Measurements from ENCODE around the gene TRIM71. TPM values are rescaled to one million over a fixed set of nuclear protein-coding genes. Genes with fewer than 3 reads are reported as not detected.

TRIM71 gene
- total RNA-seq, 1 experiment from 2014 or later, result 376 TPM

DNA sequence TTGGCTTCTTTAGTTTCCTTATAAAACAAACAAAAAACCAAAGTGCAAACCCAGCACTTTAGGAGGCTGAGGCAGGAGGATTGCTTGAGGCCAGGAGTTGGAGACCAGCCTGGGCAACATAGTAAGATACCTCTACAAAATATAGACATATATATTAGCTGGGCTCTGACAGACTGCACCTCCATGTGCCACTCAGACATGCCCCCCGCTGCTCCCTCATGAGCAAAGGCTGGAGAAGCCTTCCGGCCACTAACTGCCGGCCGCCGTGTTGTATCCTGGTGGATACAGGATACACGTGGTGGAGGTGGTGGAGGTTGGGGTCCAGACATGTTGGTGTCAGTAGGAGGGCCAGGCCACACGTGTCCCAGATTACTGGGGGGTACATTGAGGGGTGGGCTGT lies 104.3 kb downstream of the TRIM71 start:
- no peaks in the 10 kb centered on the region for H3K4me1 ChIP-seq (ENCODE audit: insufficient read depth, low read length)
- H2AFZ ChIP-seq (ENCODE audit: low read length), result no peak overlapping the region
- H4K8ac ChIP-seq (replicated peaks; ENCODE audit: insufficient read length, low read depth, low read length), result no peak overlapping the region
- H2BK5ac ChIP-seq (ENCODE audit: insufficient read length, low read length), result no peak overlapping the region
- no peak overlapping the region for H3K14ac ChIP-seq (ENCODE audit: insufficient read depth, low read length)
- H3K79me1 ChIP-seq (ENCODE audit: insufficient read depth, low read depth, low read length, poor library complexity, severe bottlenecking), result no peaks in the 10 kb centered on the region
- H2BK20ac ChIP-seq (ENCODE audit: low read depth, low read length, poor library complexity, severe bottlenecking), result no peak overlapping the region
- no peaks in the 10 kb centered on the region; the same call in 1 of the 2 replicates for H3K27me3 ChIP-seq (ENCODE audit: insufficient read depth, low read length)
- H4K5ac ChIP-seq (ENCODE audit: insufficient read length, low read depth, low read length), result no peak overlapping the region
- no peak overlapping the region for H3K4me2 ChIP-seq (ENCODE audit: insufficient read depth, insufficient read length, low read length)
- H2AK5ac ChIP-seq (ENCODE audit: insufficient read length, low read length), result no peak overlapping the region
- peaks cover 0 to 2% of the 10 kb centered on the region in 2 experiments; a peak in 2 of 5 replicates for H3K9me3 Mint-ChIP-seq
- no peak overlapping the region for H4K91ac ChIP-seq (ENCODE audit: insufficient read length, low read depth, low read length)
- TF ChIP-seq, protein P1, sequence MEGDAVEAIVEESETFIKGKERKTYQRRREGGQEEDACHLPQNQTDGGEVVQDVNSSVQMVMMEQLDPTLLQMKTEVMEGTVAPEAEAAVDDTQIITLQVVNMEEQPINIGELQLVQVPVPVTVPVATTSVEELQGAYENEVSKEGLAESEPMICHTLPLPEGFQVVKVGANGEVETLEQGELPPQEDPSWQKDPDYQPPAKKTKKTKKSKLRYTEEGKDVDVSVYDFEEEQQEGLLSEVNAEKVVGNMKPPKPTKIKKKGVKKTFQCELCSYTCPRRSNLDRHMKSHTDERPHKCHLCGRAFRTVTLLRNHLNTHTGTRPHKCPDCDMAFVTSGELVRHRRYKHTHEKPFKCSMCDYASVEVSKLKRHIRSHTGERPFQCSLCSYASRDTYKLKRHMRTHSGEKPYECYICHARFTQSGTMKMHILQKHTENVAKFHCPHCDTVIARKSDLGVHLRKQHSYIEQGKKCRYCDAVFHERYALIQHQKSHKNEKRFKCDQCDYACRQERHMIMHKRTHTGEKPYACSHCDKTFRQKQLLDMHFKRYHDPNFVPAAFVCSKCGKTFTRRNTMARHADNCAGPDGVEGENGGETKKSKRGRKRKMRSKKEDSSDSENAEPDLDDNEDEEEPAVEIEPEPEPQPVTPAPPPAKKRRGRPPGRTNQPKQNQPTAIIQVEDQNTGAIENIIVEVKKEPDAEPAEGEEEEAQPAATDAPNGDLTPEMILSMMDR (conservative IDR thresholded peaks at IDR 0.05), result no peak
- H3K9me3 ChIP-seq (ENCODE audit: control insufficient read depth, low read depth, low read length), result no peaks in the 10 kb centered on the region
- no peak overlapping the region for H3K18ac ChIP-seq (ENCODE audit: insufficient read length, low read depth, low read length)
- H3K79me2 ChIP-seq (ENCODE audit: insufficient read depth, low read length), result no peaks in the 10 kb centered on the region
- H3K56ac ChIP-seq (ENCODE audit: insufficient read length, low read depth, low read length), result no peak overlapping the region
- WGBS (ENCODE audit: extremely low coverage, insufficient read length, low lambda C conversion rate), result no CpG with 5 or more reads among the region's 7 CpGs
- no peak overlapping the region for H3K27ac ChIP-seq (ENCODE audit: insufficient read length, low read depth, low read length)
- H3K27ac Mint-ChIP-seq, result no peak overlapping the region
- H4K20me1 ChIP-seq (ENCODE audit: control insufficient read depth, insufficient read depth, insufficient read length), result no peaks in the 10 kb centered on the region
- H2BK15ac ChIP-seq (ENCODE audit: low read depth, low read length), result no peak overlapping the region
- H3K4ac ChIP-seq (ENCODE audit: low read depth, low read length), result no peak overlapping the region
- no peak overlapping the region for H2BK12ac ChIP-seq (ENCODE audit: insufficient read length, low read depth, low read length)
- H3K27me3 Mint-ChIP-seq (ENCODE audit: low read depth), result no peaks in the 10 kb centered on the region; the same call in 1 of the 2 replicates
- no peaks in the 10 kb centered on the region for H3K23me2 ChIP-seq (ENCODE audit: insufficient read length, low read depth, low read length, poor library complexity, severe bottlenecking)
- no peak overlapping the region for H2BK120ac ChIP-seq (ENCODE audit: low read depth, low read length, poor library complexity, severe bottlenecking)
- peak; percentile 0 for DNase-seq
- no peak overlapping the region for H3T11ph ChIP-seq (ENCODE audit: low read length)
- no peak overlapping the region for H3K4me3 Mint-ChIP-seq
- no peak overlapping the region for H3K9ac ChIP-seq (ENCODE audit: extremely low read depth, insufficient read length, low read length)
- no peak overlapping the region for H3K23ac ChIP-seq (ENCODE audit: insufficient read length, low read depth, low read length)
- H3K36me3 Mint-ChIP-seq (ENCODE audit: insufficient read depth in 1 of 3, low read depth in 3 of 3), result no peaks in the 10 kb centered on the region; a peak in 1 of 7 replicates
- H3K4me1 Mint-ChIP-seq, result no peaks in the 10 kb centered on the region
